GM23338 (cell line): ENCODE data around the gene CCDC28B. TPM values are rescaled to one million over a fixed set of nuclear protein-coding genes. Genes with fewer than 3 reads are reported as not detected.

Experiments
- ATAC-seq: fragments of 200-7000 bp; cut with Tn5 transposase; 3 replicates; pipeline ENCODE4 v1.9.1; 2020
- DNase-seq: peaks from one replicate; pipeline ENCODE4 v3.0.0-alpha.2; 2015; ENCODE audit warnings: low spot score
- H2AFZ ChIP-seq: fragments of 200-600 bp; sonication (generic); 2 replicates; pipeline ENCODE4 v1.8.0; 2016; ENCODE audit warnings: antibody characterized with exemption, mild to moderate bottlenecking, moderate library complexity
- H3F3A ChIP-seq: fragments of 200-600 bp; sonication (generic); replicated peaks from 2 replicates; pipeline ENCODE4 v1.8.0; 2017; ENCODE audit warnings: antibody characterized with exemption, mixed run types, low read depth
- H3K27ac ChIP-seq: fragments of 200-600 bp; sonication (generic); 2 replicates; pipeline ENCODE4 v1.6.1; 2016; ENCODE audit warnings: low read depth
- H3K27me3 ChIP-seq: fragments of 200-600 bp; sonication (generic); 2 replicates; pipeline ENCODE4 v1.8.0; 2016; ENCODE audit warnings: mild to moderate bottlenecking, mixed run types, moderate library complexity; ENCODE audit not compliant: insufficient read depth
- H3K36me3 ChIP-seq: fragments of 200-600 bp; sonication (generic); 2 replicates; pipeline ENCODE4 v1.8.0; 2016; ENCODE audit warnings: mild to moderate bottlenecking; ENCODE audit not compliant: insufficient read depth
- H3K4me1 ChIP-seq: fragments of 200-600 bp; sonication (generic); 2 replicates; pipeline ENCODE4 v1.8.0; 2016; ENCODE audit warnings: mild to moderate bottlenecking, moderate library complexity; ENCODE audit not compliant: insufficient read depth
- H3K4me2 ChIP-seq: fragments of 200-600 bp; sonication (generic); 2 replicates; pipeline ENCODE4 v1.7.1; 2017; ENCODE audit warnings: mixed run types
- H3K4me3 ChIP-seq: fragments of 200-600 bp; sonication (generic); 2 replicates; pipeline ENCODE4 v1.6.1; 2016; ENCODE audit warnings: mixed run types
- H3K79me2 ChIP-seq: fragments of 200-600 bp; sonication (generic); replicated peaks from 2 replicates; pipeline ENCODE4 v1.8.0; 2017; ENCODE audit warnings: mild to moderate bottlenecking; ENCODE audit not compliant: insufficient read depth
- H3K9me2 ChIP-seq: fragments of 200-600 bp; sonication (generic); 2 replicates; pipeline ENCODE4 v1.8.0; 2017; ENCODE audit not compliant: insufficient read depth
- H4K20me1 ChIP-seq: fragments of 200-600 bp; sonication (generic); replicated peaks from 2 replicates; pipeline ENCODE4 v1.8.0; 2017; ENCODE audit warnings: mild to moderate bottlenecking; ENCODE audit not compliant: insufficient read depth
- H3K27ac Mint-ChIP-seq: 2 replicates; pipeline ENCODE4 v1.8.0; 2020; ENCODE audit warnings: inconsistent platforms, mild to moderate bottlenecking, moderate library complexity, mixed read lengths
- H3K27me3 Mint-ChIP-seq: 3 replicates; pipeline ENCODE4 v1.8.0; 2022; ENCODE audit warnings: low read depth, mild to moderate bottlenecking, moderate library complexity, mixed read lengths, inconsistent platforms; ENCODE audit not compliant: insufficient read depth, poor library complexity
- H3K36me3 Mint-ChIP-seq: 3 replicates; pipeline ENCODE4 v1.8.0; 2021; ENCODE audit warnings: low read depth, mild to moderate bottlenecking, inconsistent platforms, moderate library complexity, mixed read lengths
- H3K4me1 Mint-ChIP-seq: 3 replicates; pipeline ENCODE4 v1.8.0; 2020; ENCODE audit warnings: mild to moderate bottlenecking, inconsistent platforms, mixed read lengths
- H3K4me3 Mint-ChIP-seq: 3 replicates; pipeline ENCODE4 v1.8.0; 2021; ENCODE audit warnings: moderate library complexity, mild to moderate bottlenecking, inconsistent platforms, mixed read lengths
- H3K9me3 Mint-ChIP-seq: 3 replicates; pipeline ENCODE4 v1.8.0; 2020; ENCODE audit warnings: moderate library complexity, mild to moderate bottlenecking, inconsistent platforms, mixed read lengths
- CREB1 ChIP-seq: fragments of 250-450 bp; sonication (Bioruptor Pico); IDR thresholded peaks from 2 replicates; pipeline ENCODE4 v1.5.0; 2020; ENCODE audit warnings: low read depth, mild to moderate bottlenecking, moderate library complexity
- EZH2 ChIP-seq: fragments of 200-600 bp; sonication (generic); IDR thresholded peaks from one replicate; pipeline ENCODE4 v1.8.0; 2017; ENCODE audit warnings: antibody characterized with exemption, mild to moderate bottlenecking, low read depth; ENCODE audit not compliant: unreplicated experiment
- EZH2phosphoT487 ChIP-seq: fragments of 200-600 bp; sonication (generic); IDR thresholded peaks from one replicate; pipeline ENCODE4 v1.8.1; 2018; ENCODE audit warnings: antibody characterized with exemption; ENCODE audit not compliant: unreplicated experiment
- JUNB ChIP-seq: IDR thresholded peaks from one replicate; pipeline ENCODE4 v1.6.1; 2016; ENCODE audit warnings: antibody characterized with exemption; ENCODE audit not compliant: unreplicated experiment
- NANOG ChIP-seq: IDR thresholded peaks from 2 replicates; pipeline ENCODE4 v1.6.1; 2016; ENCODE audit warnings: antibody characterized with exemption, borderline replicate concordance
- POLR2AphosphoS5 ChIP-seq: IDR thresholded peaks from 2 replicates; pipeline ENCODE4 v1.6.1; 2016; ENCODE audit warnings: antibody characterized with exemption, low read depth
- STAT1 ChIP-seq: IDR thresholded peaks from one replicate; pipeline ENCODE4 v1.6.1; 2016; ENCODE audit warnings: antibody characterized with exemption; ENCODE audit not compliant: unreplicated experiment
- ZNF114 ChIP-seq: fragments of 250-450 bp; sonication (Bioruptor Pico); IDR thresholded peaks from 2 replicates; pipeline ENCODE4 v1.5.0; 2020; ENCODE audit warnings: mild to moderate bottlenecking, moderate library complexity
- ZNF331 ChIP-seq: fragments of 250-450 bp; sonication (Bioruptor Pico); IDR thresholded peaks from 2 replicates; pipeline ENCODE4 v1.5.0; 2020; ENCODE audit warnings: low read depth, mild to moderate bottlenecking, moderate library complexity
- polyA plus RNA-seq: library from polyadenylated mRNA; unstranded; fragments of >200 nt; fragmentation: Nextera tagmentation; extraction: Ambion mirVana; gene quantifications from 2 replicates; pipeline ENCODE4 v1.2.1, GENCODE V29; 2016
- total RNA-seq: library from RNA; depleted of rRNA; stranded (reverse); fragments of >200 nt; shearing (Covaris generic); gene quantifications from 2 replicates; pipeline ENCODE4 v1.2.3, GENCODE V29; 2014
- TF ChIP-seq, protein P1 (sequence below), 2 experiments: fragments of 200-600 bp in 1 of 2; sonication (generic) in 1 of 2; conservative IDR thresholded peaks; 2 replicates each; pipeline versions ENCODE4 v1.5.1 to v1.6.1; 2016 to 2017; ENCODE audit warnings: antibody characterized with exemption in 2 of 2, low read depth in 2 of 2, mild to moderate bottlenecking in 2 of 2, moderate library complexity in 1 of 2
- TF ChIP-seq, protein P2 (sequence below): IDR thresholded peaks from one replicate; pipeline ENCODE4 v1.6.1; 2018; ENCODE audit warnings: antibody characterized with exemption; ENCODE audit not compliant: unreplicated experiment
- TF ChIP-seq, protein P3 (sequence below): fragments of 250-450 bp; sonication (Bioruptor Pico); IDR thresholded peaks from 2 replicates; pipeline ENCODE4 v1.5.0; 2020; ENCODE audit warnings: mild to moderate bottlenecking, moderate library complexity
- TF ChIP-seq, protein P4 (sequence below): IDR thresholded peaks from 2 replicates; pipeline ENCODE4 v1.6.1; 2016; ENCODE audit warnings: antibody characterized with exemption

Gene CCDC28B
- total and polyA plus RNA-seq, 2 experiments from 2014 or later, result 8.7 to 35.2 TPM

DNA sequence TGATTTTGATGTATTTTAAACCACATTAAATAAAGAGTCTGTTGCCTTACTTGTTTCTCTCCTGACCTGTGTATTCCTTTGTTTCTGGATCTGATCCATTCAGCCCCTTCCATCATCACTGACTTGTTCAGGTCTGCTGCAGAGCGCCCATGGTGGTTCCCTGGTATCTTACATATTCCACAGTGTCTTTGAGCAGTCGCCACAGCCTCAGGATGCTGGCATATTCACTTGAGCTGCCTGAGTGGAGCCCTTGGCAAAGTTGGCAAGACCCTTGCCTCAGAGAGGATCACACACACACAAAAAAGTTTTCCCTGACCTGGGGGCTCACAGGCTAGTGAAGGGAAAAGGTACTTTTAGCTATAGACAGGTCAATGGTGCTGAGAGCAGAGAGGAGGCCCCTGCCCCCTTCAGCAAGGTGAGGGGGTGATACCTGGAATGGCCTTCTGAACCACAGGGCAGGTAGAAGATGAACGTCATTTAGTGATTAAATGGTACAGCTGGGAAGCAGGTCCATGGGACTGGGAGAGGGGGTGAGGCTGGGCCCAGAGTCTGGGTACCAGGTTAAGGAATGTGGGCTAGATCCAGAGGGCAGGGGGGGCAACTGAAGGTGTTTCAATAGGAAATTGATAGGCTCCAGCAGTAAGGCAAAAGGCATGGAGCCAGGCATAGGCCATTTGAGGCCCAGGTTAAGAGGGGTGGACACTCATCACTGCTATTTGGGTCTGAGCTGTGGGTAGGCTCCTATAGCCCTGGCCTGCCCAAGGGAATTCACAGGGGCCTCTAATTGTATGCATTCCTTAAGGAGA lies 2.0 kb upstream of the CCDC28B start:
- peaks cover 28% of the 10 kb centered on the region for H3K4me1 ChIP-seq
- H3K9me2 ChIP-seq, result no peaks in the 10 kb centered on the region
- H3K27ac ChIP-seq, result no peak overlapping the region
- H3K4me2 ChIP-seq, result no peak overlapping the region
- H3K36me3 ChIP-seq, result peaks cover 26% of the 10 kb centered on the region
- H3K27me3 Mint-ChIP-seq, result peaks cover 30% of the 10 kb centered on the region
- no peaks in the 10 kb centered on the region for H3K79me2 ChIP-seq
- H3K27me3 ChIP-seq, result peaks cover 13% of the 10 kb centered on the region
- H3K27ac Mint-ChIP-seq, result no peak overlapping the region
- peak overlapping the region; percentile 70; the same call in 1 of the 3 replicates for H3K4me3 Mint-ChIP-seq
- H3K9me3 Mint-ChIP-seq, result peaks cover 2% of the 10 kb centered on the region; the same call in 2 of the 3 replicates
- peaks cover 37% of the 10 kb centered on the region; the same call in 1 of the 2 replicates for H3F3A ChIP-seq
- peaks cover 4% of the 10 kb centered on the region for H4K20me1 ChIP-seq
- ATAC-seq (no peak), DNase-seq (no peak)
- no peak overlapping the region for H2AFZ ChIP-seq
- no peak for TF ChIP-seq NANOG
- no peak for TF ChIP-seq CREB1
- TF ChIP-seq ZNF114 (CRISPR knock-in tag), result no peak
- TF ChIP-seq, protein P1, sequence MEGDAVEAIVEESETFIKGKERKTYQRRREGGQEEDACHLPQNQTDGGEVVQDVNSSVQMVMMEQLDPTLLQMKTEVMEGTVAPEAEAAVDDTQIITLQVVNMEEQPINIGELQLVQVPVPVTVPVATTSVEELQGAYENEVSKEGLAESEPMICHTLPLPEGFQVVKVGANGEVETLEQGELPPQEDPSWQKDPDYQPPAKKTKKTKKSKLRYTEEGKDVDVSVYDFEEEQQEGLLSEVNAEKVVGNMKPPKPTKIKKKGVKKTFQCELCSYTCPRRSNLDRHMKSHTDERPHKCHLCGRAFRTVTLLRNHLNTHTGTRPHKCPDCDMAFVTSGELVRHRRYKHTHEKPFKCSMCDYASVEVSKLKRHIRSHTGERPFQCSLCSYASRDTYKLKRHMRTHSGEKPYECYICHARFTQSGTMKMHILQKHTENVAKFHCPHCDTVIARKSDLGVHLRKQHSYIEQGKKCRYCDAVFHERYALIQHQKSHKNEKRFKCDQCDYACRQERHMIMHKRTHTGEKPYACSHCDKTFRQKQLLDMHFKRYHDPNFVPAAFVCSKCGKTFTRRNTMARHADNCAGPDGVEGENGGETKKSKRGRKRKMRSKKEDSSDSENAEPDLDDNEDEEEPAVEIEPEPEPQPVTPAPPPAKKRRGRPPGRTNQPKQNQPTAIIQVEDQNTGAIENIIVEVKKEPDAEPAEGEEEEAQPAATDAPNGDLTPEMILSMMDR (conservative IDR thresholded peaks at IDR 0.05; ENCODE audit: low read depth in 2 of 2), result no peak
- TF ChIP-seq, protein P2, sequence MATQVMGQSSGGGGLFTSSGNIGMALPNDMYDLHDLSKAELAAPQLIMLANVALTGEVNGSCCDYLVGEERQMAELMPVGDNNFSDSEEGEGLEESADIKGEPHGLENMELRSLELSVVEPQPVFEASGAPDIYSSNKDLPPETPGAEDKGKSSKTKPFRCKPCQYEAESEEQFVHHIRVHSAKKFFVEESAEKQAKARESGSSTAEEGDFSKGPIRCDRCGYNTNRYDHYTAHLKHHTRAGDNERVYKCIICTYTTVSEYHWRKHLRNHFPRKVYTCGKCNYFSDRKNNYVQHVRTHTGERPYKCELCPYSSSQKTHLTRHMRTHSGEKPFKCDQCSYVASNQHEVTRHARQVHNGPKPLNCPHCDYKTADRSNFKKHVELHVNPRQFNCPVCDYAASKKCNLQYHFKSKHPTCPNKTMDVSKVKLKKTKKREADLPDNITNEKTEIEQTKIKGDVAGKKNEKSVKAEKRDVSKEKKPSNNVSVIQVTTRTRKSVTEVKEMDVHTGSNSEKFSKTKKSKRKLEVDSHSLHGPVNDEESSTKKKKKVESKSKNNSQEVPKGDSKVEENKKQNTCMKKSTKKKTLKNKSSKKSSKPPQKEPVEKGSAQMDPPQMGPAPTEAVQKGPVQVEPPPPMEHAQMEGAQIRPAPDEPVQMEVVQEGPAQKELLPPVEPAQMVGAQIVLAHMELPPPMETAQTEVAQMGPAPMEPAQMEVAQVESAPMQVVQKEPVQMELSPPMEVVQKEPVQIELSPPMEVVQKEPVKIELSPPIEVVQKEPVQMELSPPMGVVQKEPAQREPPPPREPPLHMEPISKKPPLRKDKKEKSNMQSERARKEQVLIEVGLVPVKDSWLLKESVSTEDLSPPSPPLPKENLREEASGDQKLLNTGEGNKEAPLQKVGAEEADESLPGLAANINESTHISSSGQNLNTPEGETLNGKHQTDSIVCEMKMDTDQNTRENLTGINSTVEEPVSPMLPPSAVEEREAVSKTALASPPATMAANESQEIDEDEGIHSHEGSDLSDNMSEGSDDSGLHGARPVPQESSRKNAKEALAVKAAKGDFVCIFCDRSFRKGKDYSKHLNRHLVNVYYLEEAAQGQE, result no peak
- no peak for TF ChIP-seq JUNB
- TF ChIP-seq, protein P3, sequence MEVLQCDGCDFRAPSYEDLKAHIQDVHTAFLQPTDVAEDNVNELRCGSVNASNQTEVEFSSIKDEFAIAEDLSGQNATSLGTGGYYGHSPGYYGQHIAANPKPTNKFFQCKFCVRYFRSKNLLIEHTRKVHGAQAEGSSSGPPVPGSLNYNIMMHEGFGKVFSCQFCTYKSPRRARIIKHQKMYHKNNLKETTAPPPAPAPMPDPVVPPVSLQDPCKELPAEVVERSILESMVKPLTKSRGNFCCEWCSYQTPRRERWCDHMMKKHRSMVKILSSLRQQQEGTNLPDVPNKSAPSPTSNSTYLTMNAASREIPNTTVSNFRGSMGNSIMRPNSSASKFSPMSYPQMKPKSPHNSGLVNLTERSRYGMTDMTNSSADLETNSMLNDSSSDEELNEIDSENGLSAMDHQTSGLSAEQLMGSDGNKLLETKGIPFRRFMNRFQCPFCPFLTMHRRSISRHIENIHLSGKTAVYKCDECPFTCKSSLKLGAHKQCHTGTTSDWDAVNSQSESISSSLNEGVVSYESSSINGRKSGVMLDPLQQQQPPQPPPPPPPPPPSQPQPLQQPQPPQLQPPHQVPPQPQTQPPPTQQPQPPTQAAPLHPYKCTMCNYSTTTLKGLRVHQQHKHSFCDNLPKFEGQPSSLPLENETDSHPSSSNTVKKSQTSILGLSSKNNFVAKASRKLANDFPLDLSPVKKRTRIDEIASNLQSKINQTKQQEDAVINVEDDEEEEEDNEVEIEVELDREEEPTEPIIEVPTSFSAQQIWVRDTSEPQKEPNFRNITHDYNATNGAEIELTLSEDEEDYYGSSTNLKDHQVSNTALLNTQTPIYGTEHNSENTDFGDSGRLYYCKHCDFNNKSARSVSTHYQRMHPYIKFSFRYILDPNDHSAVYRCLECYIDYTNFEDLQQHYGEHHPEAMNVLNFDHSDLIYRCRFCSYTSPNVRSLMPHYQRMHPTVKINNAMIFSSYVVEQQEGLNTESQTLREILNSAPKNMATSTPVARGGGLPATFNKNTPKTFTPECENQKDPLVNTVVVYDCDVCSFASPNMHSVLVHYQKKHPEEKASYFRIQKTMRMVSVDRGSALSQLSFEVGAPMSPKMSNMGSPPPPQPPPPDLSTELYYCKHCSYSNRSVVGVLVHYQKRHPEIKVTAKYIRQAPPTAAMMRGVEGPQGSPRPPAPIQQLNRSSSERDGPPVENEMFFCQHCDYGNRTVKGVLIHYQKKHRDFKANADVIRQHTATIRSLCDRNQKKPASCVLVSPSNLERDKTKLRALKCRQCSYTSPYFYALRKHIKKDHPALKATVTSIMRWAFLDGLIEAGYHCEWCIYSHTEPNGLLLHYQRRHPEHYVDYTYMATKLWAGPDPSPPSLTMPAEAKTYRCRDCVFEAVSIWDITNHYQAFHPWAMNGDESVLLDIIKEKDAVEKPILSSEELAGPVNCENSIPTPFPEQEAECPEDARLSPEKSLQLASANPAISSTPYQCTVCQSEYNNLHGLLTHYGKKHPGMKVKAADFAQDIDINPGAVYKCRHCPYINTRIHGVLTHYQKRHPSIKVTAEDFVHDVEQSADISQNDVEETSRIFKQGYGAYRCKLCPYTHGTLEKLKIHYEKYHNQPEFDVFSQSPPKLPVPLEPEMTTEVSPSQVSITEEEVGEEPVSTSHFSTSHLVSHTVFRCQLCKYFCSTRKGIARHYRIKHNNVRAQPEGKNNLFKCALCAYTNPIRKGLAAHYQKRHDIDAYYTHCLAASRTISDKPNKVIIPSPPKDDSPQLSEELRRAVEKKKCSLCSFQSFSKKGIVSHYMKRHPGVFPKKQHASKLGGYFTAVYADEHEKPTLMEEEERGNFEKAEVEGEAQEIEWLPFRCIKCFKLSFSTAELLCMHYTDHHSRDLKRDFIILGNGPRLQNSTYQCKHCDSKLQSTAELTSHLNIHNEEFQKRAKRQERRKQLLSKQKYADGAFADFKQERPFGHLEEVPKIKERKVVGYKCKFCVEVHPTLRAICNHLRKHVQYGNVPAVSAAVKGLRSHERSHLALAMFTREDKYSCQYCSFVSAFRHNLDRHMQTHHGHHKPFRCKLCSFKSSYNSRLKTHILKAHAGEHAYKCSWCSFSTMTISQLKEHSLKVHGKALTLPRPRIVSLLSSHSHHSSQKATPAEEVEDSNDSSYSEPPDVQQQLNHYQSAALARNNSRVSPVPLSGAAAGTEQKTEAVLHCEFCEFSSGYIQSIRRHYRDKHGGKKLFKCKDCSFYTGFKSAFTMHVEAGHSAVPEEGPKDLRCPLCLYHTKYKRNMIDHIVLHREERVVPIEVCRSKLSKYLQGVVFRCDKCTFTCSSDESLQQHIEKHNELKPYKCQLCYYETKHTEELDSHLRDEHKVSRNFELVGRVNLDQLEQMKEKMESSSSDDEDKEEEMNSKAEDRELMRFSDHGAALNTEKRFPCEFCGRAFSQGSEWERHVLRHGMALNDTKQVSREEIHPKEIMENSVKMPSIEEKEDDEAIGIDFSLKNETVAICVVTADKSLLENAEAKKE (CRISPR knock-in tag), result no peak
- no peak; the same call in 1 of the 2 replicates for TF ChIP-seq POLR2AphosphoS5
- TF ChIP-seq EZH2, result no peak
- no peak for TF ChIP-seq ZNF331 (CRISPR knock-in tag)
- no peak for TF ChIP-seq EZH2phosphoT487
- no peak for TF ChIP-seq STAT1
- TF ChIP-seq, protein P4, sequence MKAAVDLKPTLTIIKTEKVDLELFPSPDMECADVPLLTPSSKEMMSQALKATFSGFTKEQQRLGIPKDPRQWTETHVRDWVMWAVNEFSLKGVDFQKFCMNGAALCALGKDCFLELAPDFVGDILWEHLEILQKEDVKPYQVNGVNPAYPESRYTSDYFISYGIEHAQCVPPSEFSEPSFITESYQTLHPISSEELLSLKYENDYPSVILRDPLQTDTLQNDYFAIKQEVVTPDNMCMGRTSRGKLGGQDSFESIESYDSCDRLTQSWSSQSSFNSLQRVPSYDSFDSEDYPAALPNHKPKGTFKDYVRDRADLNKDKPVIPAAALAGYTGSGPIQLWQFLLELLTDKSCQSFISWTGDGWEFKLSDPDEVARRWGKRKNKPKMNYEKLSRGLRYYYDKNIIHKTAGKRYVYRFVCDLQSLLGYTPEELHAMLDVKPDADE, result no peak
- H3K36me3 Mint-ChIP-seq, result peaks cover 50% of the 10 kb centered on the region
- H3K4me1 Mint-ChIP-seq, result peaks cover 42% of the 10 kb centered on the region
- H3K4me3 ChIP-seq, result no peak overlapping the region
